AG09319 (cell line): ENCODE results near the gene CNOT3.
A peak's percentile ranks its signal among the peaks of the same experiment; 100 is the strongest.

ENCODE experiments used
- DNase-seq: peaks from one replicate; pipeline ENCODE4 v3.0.0-alpha.2; 2010; ENCODE audit warnings: low read depth; ENCODE audit errors: extremely low read depth
- CTCF ChIP-seq: IDR thresholded peaks from 2 replicates; pipeline ENCODE4 v1.5.1; 2011; ENCODE audit warnings: low read depth, mild to moderate bottlenecking, inconsistent platforms, low read length, moderate library complexity

Gene CNOT3

GRCh38 chr19:54159352-54160181, 22.0 kb downstream of the CNOT3 start, which contains the start of gene LENG1:
Gene LENG1, minus strand, starts transcription at chr19:54159721. Its CDS starts 26 bp downstream, at chr19:54159695.
- DNase-seq, result peak; percentile 100

GRCh38 chr19:54160182-54160811, 22.7 kb downstream of the CNOT3 start:
- no peak for DNase-seq
- no peak for TF ChIP-seq CTCF

More at GRCh38 chr19:54159352-54160181, 22.0 kb downstream of the CNOT3 start, which contains the start of gene LENG1:
- TF ChIP-seq CTCF, result peak; percentile 15

- no peak for TF ChIP-seq CTCF
- no peak for DNase-seq
Measured at GRCh38 chr19:54160854-54161253, 23.3 kb downstream of the CNOT3 start.

GRCh38 chr19:54162241-54162805, 24.8 kb downstream of the CNOT3 start:
- TF ChIP-seq CTCF, result no peak
- DNase-seq, result no peak

- DNase-seq, result no peak
- no peak for TF ChIP-seq CTCF
Measured at GRCh38 chr19:54162884-54163283, 25.3 kb downstream of the CNOT3 start.

GRCh38 chr19:54164369-54165068, 27.0 kb downstream of the CNOT3 start:
- no peak for TF ChIP-seq CTCF
- no peak for DNase-seq
